Sigmoid colon (tissue), 4 donors: Measurements from ENCODE around the gene ZXDC.

ENCODE experiments used
- CTCF ChIP-seq, 4 experiments: fragments of 450-650 bp in 3 of 4; fragments of 200-600 bp in 1 of 4; IDR thresholded peaks; one replicate each; pipeline ENCODE4 v1.5.1; 2016 to 2019; ENCODE audit warnings: antibody characterized with exemption in 4 of 4, mild to moderate bottlenecking in 3 of 4, moderate library complexity in 2 of 4
- POLR2AphosphoS5 ChIP-seq, 4 donors: sonication (generic); formaldehyde crosslinking; IDR thresholded peaks; one replicate each; pipeline ENCODE4 v1.6.1; 2017; ENCODE audit warnings: antibody characterized with exemption in 4 of 4

DNA sequence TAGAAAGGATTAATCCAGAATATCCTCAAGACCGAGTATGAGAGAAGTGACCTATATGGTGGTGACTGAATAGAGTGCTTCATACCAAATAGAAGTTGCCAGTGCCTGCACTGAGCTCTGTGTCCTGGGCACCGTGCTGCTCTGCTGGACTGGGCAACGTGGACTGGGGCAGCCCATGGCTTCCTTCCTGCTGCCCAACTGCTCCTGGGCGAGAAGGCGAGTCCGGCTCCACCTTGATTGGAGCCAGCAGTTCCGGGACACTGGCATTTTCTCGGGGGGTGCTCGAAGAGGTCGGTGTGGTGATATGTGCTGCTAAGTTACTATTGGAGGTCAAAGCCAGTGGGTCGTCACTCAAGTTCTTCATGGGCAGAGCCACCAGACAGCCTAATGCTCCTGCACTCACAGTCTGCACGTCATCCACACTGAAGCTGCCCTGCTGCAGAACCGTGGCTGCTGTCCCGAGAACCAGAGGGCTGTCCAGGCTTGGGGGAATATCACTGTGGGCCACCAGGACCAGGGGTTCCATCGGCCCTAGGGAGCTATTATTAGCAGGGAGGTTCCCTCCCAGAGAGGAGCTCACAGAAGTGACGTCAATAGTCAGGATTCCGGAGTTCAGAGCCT is 14.1 kb downstream of the ZXDC start:
- TF ChIP-seq POLR2AphosphoS5 (IDR thresholded peaks at IDR 0.05) (no peak), CTCF (IDR thresholded peaks at IDR 0.05) (no peak)
